ENCODE data around the gene NXPH2. TPM values are rescaled to one million over a fixed set of nuclear protein-coding genes. Genes with fewer than 3 reads are reported as not detected.

NXPH2 gene
- total RNA-seq, 1 experiment from 2014 or later, result 0.14 TPM

DNA sequence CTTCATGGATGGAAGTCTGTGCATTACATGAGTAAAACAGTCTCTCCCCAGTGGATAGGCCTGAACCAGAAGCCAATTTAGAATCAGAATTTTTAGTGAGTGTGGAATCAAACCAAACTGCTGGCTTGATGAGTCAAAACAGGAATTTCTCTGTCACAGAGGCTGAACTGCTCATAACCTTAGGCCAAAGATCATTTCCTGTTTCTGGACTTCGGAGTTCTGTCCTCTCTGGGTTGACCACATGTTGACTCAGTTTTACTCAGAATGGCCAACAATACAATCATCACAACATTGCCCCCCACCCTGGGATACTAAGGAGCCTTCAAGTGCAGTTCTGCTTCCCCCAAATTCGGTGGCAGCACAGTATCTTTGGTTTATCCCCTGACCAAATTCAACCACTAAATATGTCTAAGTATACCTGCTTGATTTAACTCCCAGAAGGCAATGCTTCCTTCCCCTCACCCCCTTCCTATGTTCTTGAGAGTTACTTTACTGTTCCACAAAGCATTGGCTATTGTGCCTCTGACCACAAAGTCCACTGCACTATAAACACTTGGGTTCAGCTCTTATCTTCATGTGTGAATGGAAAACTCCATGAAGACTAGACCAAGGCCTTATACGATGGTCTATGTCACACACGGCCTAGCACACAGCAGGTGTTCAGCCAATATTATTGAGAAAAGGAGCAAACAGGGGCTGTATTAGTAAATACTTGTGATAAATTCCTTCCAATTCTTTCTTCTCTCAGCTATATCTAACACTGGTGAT lies 67.8 kb downstream of the NXPH2 start:
- peak; percentile 47 for DNase-seq (ENCODE audit: low read depth)

DNA sequence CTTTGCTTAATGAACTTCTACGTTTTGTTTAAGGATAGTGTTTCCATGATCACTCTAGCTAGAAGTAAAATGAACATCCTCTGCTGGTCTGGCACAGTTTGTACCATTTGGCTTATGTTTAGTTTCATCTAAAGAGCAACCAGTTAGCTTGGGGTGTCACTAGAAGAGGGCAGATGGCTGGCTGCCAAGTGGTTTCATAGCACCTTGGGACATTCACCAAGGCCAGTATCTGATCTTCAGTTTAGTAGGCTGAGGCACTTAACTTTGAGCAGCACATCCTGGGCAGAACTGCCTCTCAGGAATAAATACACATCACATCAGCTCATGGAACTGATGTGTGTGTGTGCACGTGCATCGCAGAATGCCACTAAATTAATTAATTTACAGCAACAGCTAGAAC lies 68.4 kb downstream of the NXPH2 start:
- DNase-seq (ENCODE audit: low read depth), result no peak

DNA sequence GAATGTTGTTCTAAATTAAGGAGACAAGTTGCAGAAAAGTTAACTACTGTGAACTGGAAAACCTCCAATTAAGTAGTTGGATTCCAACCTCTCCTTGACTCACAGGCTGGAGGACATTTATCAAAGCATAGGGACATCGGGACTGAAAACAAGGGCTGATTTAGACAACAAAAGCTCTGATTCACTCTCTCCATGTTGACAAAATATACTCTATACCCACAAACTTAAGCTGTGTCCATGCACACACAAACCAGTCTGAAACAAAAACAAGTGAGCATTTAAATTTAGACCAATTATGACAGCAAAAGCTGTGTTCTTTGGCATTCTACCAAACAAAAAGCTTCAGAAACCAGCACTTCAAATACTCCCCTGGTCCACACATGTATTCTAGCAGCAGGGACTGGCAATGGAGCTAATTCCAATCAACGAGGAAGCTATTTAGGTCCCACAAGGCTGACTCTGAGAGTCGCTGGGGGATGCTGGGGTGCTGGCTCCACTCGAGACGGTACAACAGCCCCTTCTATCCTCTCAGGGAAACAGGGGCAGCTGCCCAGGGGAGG lies 71.4 kb downstream of the NXPH2 start:
- DNase-seq (ENCODE audit: low read depth), result no peak

DNA sequence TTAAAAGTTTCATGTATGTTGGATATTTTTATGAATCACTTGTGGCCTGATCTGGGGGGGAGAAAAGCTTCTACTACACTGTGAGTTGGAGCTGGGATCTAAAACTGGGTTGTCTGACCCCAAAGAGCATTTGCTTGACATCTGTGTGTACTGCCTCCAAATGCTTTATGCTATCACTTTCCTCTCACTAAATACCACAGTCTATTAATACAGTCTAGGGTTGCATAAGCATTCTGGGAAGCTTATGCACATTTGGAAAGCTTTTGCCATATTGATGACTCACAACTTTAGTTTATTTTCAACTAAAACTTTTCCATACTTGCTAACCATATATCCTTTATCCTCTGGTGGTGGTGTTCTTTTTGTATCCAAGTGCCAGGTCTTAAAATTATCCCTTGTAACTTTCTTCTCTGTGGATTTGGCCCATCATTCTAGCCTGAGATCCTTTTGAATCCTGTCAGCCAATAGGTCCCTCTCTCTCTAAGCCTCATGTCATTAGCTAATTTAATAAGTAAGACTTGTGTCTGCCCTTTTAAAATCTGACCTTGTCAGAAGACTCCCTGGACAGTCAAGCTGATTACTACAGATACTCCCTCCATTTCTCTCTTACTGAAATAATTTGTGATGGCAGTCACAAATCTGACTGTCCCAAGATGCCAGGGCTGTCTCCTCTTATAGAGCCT lies 72.7 kb downstream of the NXPH2 start:
- peak; percentile 61 for DNase-seq (ENCODE audit: low read depth)

DNA sequence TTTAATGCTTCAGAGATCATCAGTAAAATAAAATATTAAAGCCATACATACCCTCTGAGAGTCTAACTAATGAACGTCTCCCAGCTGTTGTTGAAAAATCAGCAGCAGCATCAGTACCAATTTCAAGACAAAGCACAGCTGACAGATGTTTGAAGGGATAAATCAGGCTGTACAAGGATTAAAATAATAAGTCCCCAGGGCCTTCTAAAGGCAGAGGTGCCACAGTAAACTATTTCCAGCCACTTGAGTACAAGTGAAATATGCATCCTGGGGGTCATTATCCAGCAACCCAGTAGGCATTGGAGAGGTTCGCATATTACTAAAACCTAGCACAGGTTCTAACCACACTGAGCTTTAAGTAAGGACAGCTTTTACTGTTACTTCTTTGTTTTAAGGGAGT lies 76.9 kb downstream of the NXPH2 start:
- DNase-seq (ENCODE audit: low read depth), result no peak

DNA sequence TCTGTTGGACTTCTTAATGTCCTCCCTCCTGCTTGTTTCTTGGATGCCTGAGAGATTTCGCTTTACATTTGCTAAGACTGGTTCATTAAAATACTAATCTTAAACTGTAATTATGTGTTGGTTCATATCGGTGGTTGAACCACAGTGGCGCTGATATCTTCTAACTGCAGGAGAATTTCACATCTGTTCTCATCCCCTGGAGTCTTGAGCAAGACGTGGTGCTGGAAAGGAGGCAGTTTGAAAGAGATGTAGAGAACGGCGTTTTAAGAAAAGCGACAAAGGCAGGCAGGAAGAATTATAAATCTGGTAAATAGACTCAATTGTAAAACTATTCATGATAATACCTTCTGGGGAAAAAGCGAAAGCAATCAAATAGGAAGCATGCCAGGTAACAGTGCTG lies 79.5 kb downstream of the NXPH2 start:
- DNase-seq (ENCODE audit: low read depth), result no peak

DNA sequence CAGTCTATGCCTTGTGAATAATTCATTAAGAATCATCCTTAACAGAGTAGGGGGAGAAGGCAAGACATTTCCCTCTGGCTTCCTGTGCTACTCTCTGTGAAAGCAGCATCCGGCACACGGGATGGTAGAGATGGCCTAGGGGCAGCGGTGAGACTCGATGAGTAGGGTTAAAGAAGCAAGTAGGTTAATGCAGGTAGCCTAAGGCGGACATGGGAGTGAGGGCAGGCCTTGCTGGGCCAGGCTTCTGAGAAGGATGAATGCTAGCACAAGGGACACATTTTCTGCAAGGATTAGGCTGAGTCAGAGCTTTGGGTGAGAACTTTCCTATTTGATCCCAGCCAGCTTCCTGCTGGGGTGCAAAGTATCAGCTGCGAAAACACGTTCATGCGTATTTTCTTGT lies 80.8 kb downstream of the NXPH2 start:
- DNase-seq (ENCODE audit: low read depth), result no peak

DNA sequence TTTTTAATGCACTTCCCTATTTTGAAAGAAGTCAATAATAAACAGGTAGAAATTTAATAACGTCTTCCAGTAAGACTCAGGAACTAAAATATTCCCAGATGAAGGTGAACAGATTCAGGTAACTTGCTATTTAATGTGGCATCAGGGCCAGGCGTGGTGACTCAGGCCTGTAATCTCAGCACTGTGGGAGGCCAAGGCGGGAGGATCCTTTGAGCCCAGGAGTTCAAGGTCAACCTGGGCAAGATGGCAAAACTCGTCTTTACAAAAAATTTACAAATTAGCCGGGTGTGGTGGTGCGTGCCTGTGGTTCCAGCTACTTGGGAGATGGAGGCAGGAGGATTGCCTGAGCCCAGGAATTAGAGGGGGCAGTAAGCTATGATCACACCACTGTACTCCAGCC lies 81.8 kb downstream of the NXPH2 start:
- DNase-seq (ENCODE audit: low read depth), result no peak

DNA sequence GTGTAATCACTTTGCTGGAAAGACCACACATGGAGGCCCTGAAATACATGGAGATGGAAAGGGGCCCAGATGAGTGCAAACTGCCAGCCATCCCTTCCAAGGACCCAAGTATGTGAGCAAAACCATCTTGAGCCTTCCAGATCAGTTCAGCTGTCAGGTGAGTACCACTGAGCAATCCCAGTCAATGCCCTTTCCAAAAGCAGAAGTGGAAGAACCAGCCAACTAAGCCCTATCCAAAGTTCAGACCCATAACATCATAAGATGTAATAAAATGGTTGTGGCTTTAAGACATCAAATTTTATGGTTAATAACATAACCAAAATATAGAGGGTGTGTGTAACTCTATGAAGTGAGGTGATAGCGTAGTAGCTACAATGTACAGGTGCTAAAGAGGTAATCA lies 88.5 kb downstream of the NXPH2 start:
- DNase-seq (ENCODE audit: low read depth), result no peak

DNA sequence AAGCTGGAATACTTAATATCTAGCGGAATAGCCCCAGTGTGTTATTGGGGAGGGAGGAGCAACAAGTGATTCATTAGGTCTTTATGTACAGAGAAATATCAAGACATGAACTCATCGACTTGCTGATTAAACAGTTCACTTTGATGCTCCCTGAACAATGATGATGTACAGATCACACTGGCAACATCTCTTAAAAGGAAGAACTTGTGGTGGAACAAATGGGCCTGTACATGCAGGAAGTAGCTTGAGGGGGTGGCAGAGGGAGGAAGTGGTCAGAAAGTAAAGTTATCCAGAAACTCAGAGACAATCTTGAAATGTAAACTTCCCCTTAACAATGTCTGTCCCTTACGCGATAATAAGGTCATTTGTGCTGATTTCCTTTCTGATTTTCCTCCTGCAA lies 90.5 kb downstream of the NXPH2 start:
- DNase-seq (ENCODE audit: low read depth), result no peak

DNA sequence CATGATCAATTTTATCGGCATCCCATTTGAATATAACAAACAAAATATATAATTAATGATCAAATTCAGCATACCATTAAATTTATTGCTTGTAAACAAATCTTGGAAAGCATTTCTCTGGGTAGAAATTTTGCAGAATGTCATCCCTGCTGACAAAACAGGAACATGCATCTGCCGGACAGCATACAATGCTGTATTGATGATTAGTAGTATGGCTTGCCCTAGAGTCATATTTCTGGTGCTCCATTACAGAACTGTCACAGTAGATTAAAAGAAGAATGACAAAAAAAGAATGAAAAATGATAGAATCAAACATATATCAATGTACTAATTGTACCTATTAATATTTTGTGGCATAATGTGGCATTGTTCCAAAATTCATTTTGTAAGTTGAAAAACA lies 98.0 kb downstream of the NXPH2 start:
- DNase-seq (ENCODE audit: low read depth), result no peak

DNA sequence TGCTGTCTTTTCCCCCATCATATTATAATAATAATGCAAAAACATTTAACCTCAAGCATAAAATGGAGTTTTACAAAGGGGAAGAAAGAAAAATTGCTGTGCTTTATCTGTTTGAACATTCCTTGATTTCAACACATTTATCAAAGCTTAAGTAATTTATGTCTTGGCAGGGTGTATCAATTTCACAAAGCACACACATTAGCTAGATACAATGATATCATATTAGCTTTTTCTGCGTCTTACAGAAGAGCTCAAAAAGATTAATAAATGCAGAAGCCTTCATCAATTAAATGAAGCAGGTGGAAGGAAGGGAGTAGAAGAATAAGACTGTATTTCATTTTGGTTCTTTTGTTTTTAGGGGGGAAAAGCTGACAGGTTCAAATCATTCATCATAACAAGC lies 103.0 kb downstream of the NXPH2 start:
- no peak for DNase-seq (ENCODE audit: low read depth)

DNA sequence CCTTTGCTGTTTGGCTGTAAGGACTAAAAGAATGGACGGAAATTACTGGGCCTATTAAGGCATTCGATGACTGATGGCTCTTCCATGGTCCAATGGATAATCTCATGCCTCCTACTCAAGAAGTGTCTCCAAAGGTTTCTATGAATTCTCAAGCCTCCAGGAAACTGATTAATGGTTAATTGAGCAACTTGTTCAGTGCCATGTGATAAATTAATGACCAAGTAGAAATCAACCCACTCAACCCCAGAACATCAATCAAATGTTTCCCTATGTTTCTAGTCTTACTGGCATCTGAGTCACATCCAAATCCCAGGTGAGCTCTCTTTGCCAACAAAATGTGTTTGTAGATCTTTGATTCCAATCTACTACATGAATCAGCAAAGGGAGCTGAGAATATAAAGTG lies 103.6 kb downstream of the NXPH2 start:
- no peak for DNase-seq (ENCODE audit: low read depth)

DNA sequence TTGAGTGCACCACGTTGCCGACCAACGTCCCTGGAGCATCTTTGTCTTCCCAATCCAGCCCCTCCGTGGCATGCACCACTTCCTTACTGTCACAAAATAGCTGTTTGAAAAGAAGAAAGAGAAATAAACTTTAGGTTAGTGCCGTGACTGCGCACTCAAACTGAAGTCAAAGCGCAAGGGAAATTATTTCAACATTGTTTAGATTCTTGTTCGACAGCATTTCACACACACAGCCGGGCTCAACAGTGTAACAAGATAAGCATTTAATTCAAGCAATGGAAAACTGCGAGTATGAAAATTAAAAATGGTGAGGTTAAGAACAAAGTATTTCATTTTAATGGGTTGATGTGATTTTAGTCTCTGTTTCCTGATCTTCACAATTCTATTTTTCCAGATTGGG lies 108.6 kb downstream of the NXPH2 start:
- no peak for DNase-seq (ENCODE audit: low read depth)

DNA sequence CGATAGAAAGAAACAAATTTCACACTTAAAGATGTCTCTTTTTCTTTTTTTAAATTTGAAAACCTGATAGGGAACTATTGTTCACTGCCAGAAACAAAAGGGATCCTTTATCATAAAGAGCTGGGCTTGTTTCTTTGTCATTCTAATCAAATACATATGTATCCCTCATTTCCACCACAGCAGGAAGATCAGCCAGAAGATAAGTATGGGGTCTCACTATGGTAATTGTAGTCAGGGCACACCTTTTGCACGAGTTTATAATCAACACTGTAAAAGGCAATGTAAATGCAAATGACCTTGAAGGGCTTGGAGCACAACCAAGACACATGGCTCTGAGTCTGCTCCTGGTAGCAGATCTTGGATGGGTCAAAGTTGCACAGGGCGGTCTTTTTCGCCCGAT lies 109.5 kb downstream of the NXPH2 start:
- DNase-seq (ENCODE audit: low read depth), result no peak

DNA sequence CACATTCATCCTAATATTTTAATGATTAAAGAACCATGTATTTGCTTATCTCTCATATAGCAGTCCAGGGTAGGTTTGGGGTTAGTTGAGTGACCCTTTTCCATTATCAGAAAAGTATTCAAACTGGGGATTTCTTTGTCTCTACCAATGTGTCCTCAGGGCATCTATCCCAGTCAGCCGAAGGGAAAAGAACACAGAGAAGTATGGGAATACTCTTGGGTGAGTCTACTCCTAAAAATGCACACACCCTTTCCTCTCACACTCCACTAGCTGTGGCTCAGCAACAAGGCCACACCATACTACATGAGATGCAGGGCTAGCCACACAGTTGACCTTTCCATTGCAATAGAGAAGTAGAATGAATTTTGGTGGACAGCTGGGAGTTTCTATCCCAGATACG lies 114.3 kb downstream of the NXPH2 start:
- peak; percentile 11 for DNase-seq (ENCODE audit: low read depth)

DNA sequence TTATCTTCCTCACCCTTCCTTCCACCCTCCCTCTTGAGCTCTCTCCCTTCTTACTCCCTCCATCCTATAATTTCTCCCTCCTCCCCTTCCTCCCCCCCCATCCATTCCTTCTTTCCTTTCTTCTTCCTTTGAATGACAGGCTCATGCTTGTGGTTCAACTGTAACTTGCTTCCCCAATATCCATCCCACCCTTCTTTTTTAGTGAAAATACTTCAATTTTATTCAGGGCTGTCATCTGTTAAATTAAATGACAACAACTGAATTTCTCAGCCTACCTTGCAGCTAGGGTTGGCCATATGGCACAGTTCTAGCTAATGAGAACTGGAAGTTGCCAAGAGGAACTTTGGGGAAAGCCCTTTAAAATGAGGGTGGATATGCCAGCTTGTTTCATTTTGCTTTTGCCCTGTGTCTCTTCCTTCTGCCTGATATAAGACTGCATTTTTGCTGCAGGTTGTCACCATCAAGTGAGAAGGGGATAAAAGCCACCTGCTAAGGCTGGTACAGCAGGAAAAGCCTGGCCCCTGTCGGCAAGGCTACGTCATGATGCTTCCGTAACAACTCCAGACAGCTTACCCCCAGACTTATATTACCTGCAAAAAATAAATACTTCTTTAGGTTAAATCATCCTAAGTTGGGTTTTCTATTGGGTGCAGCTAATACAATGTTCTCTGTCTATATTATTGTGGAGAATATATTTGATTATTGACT lies 121.8 kb downstream of the NXPH2 start:
- DNase-seq (ENCODE audit: low read depth), result no peak

DNA sequence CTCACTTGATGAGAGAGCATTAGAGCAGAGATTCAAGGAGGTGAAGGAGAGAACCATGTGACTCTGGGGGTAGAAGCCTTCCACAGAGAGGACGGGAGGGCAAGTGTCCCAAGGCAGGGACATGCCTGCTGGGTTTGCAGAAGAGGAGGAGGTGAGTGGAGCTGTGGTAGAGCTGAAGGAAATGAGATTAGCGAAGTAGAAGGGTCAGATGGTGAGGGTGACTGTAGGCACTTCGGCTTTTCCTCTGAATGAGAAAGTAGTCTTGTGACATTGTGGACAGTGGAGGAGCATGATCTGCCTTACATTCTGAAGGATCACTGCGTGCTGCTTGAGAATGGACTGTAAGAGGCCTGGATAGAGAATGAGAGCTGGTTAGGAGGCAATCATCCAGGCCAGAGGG lies 126.0 kb downstream of the NXPH2 start:
- no peak for DNase-seq (ENCODE audit: low read depth)

DNA sequence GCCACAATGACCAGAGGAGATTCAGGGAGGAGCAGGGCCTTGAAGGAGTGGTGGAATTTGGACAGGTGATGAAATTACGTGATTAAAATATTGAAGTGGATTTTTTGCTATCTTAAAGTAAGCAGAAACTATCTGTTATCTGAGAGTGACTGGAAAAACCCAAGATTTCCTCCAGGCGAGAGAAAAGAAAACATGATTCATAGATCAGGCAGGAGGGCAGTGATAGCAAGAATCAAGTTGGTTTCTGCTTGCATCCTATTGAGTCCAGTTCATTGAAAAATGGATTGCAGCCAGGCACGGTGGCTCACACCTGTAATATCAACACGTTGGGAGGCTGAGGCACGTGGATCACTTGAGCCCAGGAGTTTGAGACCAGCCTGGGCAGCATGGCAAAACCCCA lies 127.8 kb downstream of the NXPH2 start:
- DNase-seq (ENCODE audit: low read depth), result peak; percentile 24

DNA sequence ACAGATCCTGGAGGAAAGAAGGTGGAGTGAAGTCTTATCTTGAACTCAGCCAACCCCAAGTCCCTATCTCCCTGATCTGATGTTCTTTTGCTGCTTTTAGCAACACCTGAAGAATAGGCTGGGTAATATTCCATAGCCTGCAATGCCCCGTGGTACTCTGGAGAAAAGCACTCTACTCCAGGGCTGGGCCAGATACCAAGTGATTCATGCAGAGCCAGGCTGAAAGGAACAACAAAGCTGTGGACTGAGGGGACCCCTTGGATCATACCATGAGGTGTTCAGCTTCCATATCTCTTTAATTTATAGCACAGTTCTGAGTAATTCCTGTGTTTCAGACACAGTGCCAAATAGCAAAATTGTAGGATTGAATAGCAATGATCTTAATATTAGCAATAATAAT lies 130.6 kb downstream of the NXPH2 start:
- peak; percentile 39 for DNase-seq (ENCODE audit: low read depth)

DNA sequence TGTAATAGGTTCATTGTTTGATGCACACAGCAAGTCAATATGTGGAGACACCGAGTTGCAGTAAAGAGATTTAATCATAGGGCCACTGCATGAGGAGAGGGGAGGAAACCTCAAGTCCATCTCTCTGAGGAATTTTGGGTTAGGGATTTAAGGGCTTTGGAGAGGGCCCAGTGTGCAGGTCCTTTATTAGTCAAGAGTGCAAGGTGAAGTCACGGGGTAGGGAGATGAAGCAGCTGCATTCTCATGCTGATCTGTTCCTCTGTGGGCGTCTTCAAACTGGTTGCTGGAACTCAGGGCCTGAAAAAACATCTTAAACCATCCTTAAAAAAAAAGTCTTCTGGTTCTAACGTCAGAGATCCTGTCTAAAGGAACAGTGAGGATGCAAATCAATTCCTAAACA lies 131.6 kb downstream of the NXPH2 start:
- DNase-seq (ENCODE audit: low read depth), result no peak

DNA sequence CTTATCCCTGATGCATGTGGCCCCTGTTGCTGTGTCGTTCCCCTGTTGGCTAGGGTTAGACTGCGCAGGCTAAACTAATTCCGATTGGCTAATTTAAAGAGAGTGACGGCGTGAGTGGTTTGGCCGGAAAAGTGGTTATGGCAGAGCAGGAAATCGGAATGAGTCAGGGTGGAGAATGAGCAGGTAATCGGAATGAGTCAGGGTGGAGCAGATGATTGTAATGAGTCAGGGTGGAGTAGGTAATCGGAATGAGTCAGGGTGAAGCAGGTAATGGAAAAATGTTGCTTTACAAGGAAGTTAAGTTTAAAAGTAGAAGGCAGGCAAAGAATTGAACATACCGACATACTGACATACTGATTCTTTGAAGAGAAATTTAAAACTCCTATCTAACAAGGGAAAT lies 135.4 kb downstream of the NXPH2 start:
- peak; percentile 96 for DNase-seq (ENCODE audit: low read depth)

All from HT1080 (cell line).